GM12891 (cell line): ENCODE measurements around the gene FAT2.

Source experiments
- PAX5 ChIP-seq: IDR thresholded peaks from 2 replicates; pipeline ENCODE4 v1.6.1; 2011; ENCODE audit warnings: low read length, moderate library complexity, mild to moderate bottlenecking; ENCODE audit not compliant: insufficient read depth, severe bottlenecking
- POLR2A ChIP-seq: IDR thresholded peaks from 2 replicates; pipeline ENCODE4 v1.6.1; 2011; ENCODE audit warnings: low read depth, low read length, control low read depth
- POLR2AphosphoS5 ChIP-seq: IDR thresholded peaks from 2 replicates; pipeline ENCODE4 v1.6.1; 2011; ENCODE audit warnings: low read depth, low read length, control low read depth
- SPI1 ChIP-seq: IDR thresholded peaks from 2 replicates; pipeline ENCODE4 v1.6.1; 2011; ENCODE audit warnings: low read depth, low read length, control low read depth
- TAF1 ChIP-seq: IDR thresholded peaks from 2 replicates; pipeline ENCODE4 v1.6.1; 2011; ENCODE audit warnings: low read depth, low read length, control low read depth

DNA sequence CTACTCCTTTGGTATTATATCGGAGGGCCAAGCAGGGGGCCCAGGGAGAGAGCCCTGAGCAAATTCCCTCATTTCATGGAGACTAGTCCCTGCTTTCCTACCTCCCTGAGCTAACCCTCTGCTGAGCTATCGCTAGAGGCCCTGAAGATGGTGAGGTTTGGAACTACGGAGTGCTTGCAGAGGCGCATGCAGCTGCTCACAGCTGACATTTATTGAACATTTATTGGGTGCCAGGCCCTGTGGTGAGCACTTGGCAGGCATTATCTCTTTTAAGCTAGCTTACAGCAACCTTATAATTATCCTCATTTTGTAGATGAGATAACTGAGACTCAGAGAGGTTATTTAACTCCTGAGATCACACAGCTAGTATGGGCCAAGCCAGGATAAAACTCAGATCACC is 9.8 kb downstream of the FAT2 start:
- TF ChIP-seq POLR2A (no peak), POLR2AphosphoS5 (no peak), TAF1 (no peak), PAX5 (no peak), SPI1 (no peak)
